Natural killer cell (primary cell): ENCODE measurements around the gene COPRS. TPM values are rescaled to one million over a fixed set of nuclear protein-coding genes. Genes with fewer than 3 reads are reported as not detected.

Experiments
- ATAC-seq, 3 donors: fragments of 150-1000 bp in 2 of 3; fragments of 200-7000 bp in 1 of 3; cut with Tn5 transposase; 1 replicate in 1 of 3; 2 replicates in 2 of 3; pipeline ENCODE4 v1.10.0; 2021; ENCODE audit warnings: mild to moderate bottlenecking in 2 of 3, moderate library complexity in 2 of 3
- DNase-seq, 2 donors: peaks; one replicate each; pipeline versions ENCODE4 v3.0.0 to v3.0.0-alpha.2; 2013 to 2021; ENCODE audit warnings: mixed read lengths in 1 of 2
- H3K27ac ChIP-seq: one replicate; pipeline ENCODE4 v1.5.1; 2013; ENCODE audit warnings: mild to moderate bottlenecking, low read length
- H3K27me3 ChIP-seq: one replicate; pipeline ENCODE4 v1.6.1; 2013; ENCODE audit warnings: low read length; ENCODE audit not compliant: control insufficient read depth, insufficient read depth
- H3K36me3 ChIP-seq: one replicate; pipeline ENCODE4 v1.6.1; 2013; ENCODE audit warnings: low read length; ENCODE audit not compliant: control insufficient read depth, insufficient read depth
- H3K4me1 ChIP-seq: one replicate; pipeline ENCODE4 v1.6.1; 2013; ENCODE audit warnings: low read length; ENCODE audit not compliant: control insufficient read depth, insufficient read depth
- H3K4me3 ChIP-seq: one replicate; pipeline ENCODE4 v1.5.1; 2013; ENCODE audit warnings: low read length
- H3K9me3 ChIP-seq: one replicate; pipeline ENCODE4 v1.6.1; 2013; ENCODE audit warnings: low read length; ENCODE audit not compliant: control insufficient read depth, insufficient read depth
- H3K27ac Mint-ChIP-seq, 2 donors: one replicate each; pipeline ENCODE4 v1.8.0; 2022; ENCODE audit warnings: mild to moderate bottlenecking in 2 of 2, mixed read lengths in 2 of 2, moderate library complexity in 1 of 2
- H3K27me3 Mint-ChIP-seq, 2 donors: one replicate each; pipeline ENCODE4 v1.8.0; 2022; ENCODE audit warnings: low read depth in 2 of 2, mixed read lengths in 2 of 2
- H3K36me3 Mint-ChIP-seq: one replicate; pipeline ENCODE4 v1.8.0; 2022; ENCODE audit warnings: mixed read lengths
- H3K4me1 Mint-ChIP-seq, 2 donors: one replicate each; pipeline ENCODE4 v1.8.0; 2022; ENCODE audit warnings: mixed read lengths in 2 of 2
- H3K4me3 Mint-ChIP-seq: one replicate; pipeline ENCODE4 v1.8.0; 2022; ENCODE audit warnings: mild to moderate bottlenecking, moderate library complexity, mixed read lengths
- H3K9me3 Mint-ChIP-seq, 2 donors: one replicate each; pipeline ENCODE4 v1.8.0; 2022; ENCODE audit warnings: mixed read lengths in 2 of 2
- WGBS: methylation state at CpG from one replicate; pipeline ENCODE4 v1.1.7; 2013; ENCODE audit warnings: missing lambda C conversion rate; ENCODE audit not compliant: insufficient coverage; 5-methylcytosine and 5-hydroxymethylcytosine counted together
- intact Hi-C: fragments of 100-400 bp; cut with micrococcal nuclease; formaldehyde crosslinking; loops from one replicate; pipeline ENCODE4 v1.14.2; 2022
- total RNA-seq, 4 donors: library from RNA; stranded (reverse); fragments of 120-200 nt in 1 of 4; gene quantifications; one replicate each; pipeline versions ENCODE4 v1.2.3 to v1.2.4, GENCODE V29; 2013 to 2022
- TF ChIP-seq, protein P1 (sequence below): fragments of 200-600 bp; IDR thresholded peaks from one replicate; pipeline ENCODE4 v1.8.0; 2022; ENCODE audit warnings: antibody characterized with exemption

Gene COPRS
- total RNA-seq, 3 donors from 2014 or later (not counting 1 experiment from before 2014, with no cell fraction given) = 3.1 to 4.9 (median 3.4) TPM

DNA sequence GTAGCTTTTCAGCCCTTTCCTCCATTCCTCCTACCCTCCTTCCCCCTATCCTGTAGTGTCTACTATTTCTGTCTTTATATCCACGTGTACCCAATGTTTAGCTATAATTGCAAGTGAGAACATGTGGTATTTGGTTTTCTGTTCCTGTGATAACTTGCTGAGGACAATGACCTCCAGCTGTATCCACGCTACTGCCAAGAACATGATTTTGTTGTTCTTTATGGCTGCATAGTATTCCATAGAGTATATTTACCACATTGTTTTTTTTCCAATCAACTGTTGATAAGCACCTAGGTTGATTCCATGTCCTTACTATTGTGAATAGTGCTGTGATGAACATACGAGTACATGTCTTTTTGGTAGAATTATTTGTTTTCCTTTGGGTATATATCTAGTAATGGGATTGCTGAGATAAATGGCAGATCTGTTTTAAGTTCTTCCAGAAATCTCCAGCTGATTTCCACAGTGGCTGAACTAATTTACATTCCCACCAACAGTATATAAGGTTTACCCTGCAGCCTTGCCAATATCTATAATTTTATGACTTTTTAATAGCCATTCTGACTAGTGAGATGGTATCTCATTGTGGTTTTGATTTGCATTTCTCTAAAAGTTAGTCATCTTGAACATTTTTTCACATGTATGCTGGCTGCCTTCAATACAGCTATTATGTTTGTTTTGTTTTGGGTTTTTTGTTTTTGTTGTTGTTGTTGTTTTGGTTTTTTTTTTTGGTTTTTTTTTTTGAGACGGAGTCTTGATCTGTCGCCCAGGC lies 10.9 kb upstream of the COPRS start:
- Mint-ChIP-seq H3K27me3 (no peaks in the 10 kb centered on the region), H3K9me3 (no peaks in the 10 kb centered on the region), H3K27ac (no peak overlapping the region), H3K4me3 (no peak overlapping the region), H3K36me3 (no peaks in the 10 kb centered on the region), H3K4me1 (no peaks in the 10 kb centered on the region)
- H3K9me3 ChIP-seq = no peaks in the 10 kb centered on the region
- no peaks in the 10 kb centered on the region for H3K4me1 ChIP-seq
- H3K27ac ChIP-seq = no peak overlapping the region
- ATAC-seq (no peak), DNase-seq (no peak)
- no peaks in the 10 kb centered on the region for H3K27me3 ChIP-seq
- H3K36me3 ChIP-seq = peaks cover 52% of the 10 kb centered on the region
- 86% methylated on average over 5 of the region's 5 CpGs for WGBS
- H3K4me3 ChIP-seq = no peak overlapping the region
- TF ChIP-seq, protein P1, sequence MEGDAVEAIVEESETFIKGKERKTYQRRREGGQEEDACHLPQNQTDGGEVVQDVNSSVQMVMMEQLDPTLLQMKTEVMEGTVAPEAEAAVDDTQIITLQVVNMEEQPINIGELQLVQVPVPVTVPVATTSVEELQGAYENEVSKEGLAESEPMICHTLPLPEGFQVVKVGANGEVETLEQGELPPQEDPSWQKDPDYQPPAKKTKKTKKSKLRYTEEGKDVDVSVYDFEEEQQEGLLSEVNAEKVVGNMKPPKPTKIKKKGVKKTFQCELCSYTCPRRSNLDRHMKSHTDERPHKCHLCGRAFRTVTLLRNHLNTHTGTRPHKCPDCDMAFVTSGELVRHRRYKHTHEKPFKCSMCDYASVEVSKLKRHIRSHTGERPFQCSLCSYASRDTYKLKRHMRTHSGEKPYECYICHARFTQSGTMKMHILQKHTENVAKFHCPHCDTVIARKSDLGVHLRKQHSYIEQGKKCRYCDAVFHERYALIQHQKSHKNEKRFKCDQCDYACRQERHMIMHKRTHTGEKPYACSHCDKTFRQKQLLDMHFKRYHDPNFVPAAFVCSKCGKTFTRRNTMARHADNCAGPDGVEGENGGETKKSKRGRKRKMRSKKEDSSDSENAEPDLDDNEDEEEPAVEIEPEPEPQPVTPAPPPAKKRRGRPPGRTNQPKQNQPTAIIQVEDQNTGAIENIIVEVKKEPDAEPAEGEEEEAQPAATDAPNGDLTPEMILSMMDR = no peak
- intact Hi-C loops = no loop called here

DNA sequence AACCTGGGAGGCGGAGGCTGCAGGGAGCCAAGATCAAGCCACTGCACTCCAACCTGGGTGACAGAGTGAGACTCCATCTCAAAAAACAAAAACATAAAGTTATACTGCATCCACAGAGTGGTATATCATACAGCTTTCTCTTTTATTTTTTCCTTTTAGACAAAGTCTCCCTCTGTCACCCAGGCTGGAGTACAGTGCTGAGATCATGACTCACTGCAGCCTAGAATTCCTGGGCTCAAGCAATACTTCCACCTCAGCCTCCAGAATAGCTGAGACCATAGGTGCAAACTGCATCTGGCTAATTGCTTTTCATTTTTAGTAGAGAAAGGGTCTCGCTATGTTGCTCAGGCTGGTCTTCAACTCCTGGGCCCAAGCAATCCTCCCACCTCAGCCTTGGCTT lies 10.0 kb upstream of the COPRS start:
- Histone ChIP-seq H3K27me3 (no peaks in the 10 kb centered on the region), H3K9me3 (no peaks in the 10 kb centered on the region), H3K4me1 (no peaks in the 10 kb centered on the region), H3K4me3 (no peak overlapping the region), H3K36me3 (peaks cover 59% of the 10 kb centered on the region), H3K27ac (no peak overlapping the region)
- TF ChIP-seq, protein P1 = no peak
- Mint-ChIP-seq H3K9me3 (no peaks in the 10 kb centered on the region), H3K36me3 (no peaks in the 10 kb centered on the region), H3K4me3 (no peak overlapping the region), H3K27ac (no peak overlapping the region), H3K4me1 (no peaks in the 10 kb centered on the region), H3K27me3 (no peaks in the 10 kb centered on the region)
- WGBS = 100% methylated on average over 2 of the region's 2 CpGs
- ATAC-seq = no peak
- no peak for DNase-seq
- intact Hi-C loops = no loop called here

- Mint-ChIP-seq H3K4me1 (peaks cover 14 to 15% of the 10 kb centered on the region in 2 donors), H3K9me3 (no peaks in the 10 kb centered on the region), H3K4me3 (peak overlapping the region; percentile 91), H3K27me3 (no peaks in the 10 kb centered on the region), H3K36me3 (no peaks in the 10 kb centered on the region), H3K27ac (peak overlapping the region in 1 of 2 donors; percentile 63)
- intact Hi-C loops = loop anchor here (1.0 kb wide), 1 partner anchor 42 kb away; the partner anchor contains the start of gene UTP6
- WGBS = 30% methylated on average over 16 of the region's 16 CpGs
- no peak overlapping the region for H3K27ac ChIP-seq
- peaks cover 14% of the 10 kb centered on the region for H3K4me1 ChIP-seq
- ATAC-seq = no peak
- peak overlapping the region; percentile 35 for H3K4me3 ChIP-seq
- TF ChIP-seq, protein P1 = no peak
- DNase-seq = peak in 1 of 2 donors; percentile 14
- peaks cover 18% of the 10 kb centered on the region for H3K36me3 ChIP-seq
- no peaks in the 10 kb centered on the region for H3K9me3 ChIP-seq
- no peaks in the 10 kb centered on the region for H3K27me3 ChIP-seq
Measured at GRCh38 chr17:31859487-31860008, 504 bp upstream of the COPRS start.
